KMS-11 (cell line): ENCODE results near the gene NR4A3.

Experiments used
- H2AFZ ChIP-seq: fragments of 200-600 bp; sonication (generic); 2 replicates; pipeline ENCODE4 v1.6.1; 2016; ENCODE audit warnings: antibody characterized with exemption, mixed run types, low read depth
- H3K27ac ChIP-seq: fragments of 200-600 bp; sonication (generic); 2 replicates; pipeline ENCODE4 v1.6.1; 2016; ENCODE audit warnings: mild to moderate bottlenecking, mixed run types
- H3K27me3 ChIP-seq: fragments of 200-600 bp; sonication (generic); 2 replicates; pipeline ENCODE4 v1.6.1; 2017; ENCODE audit warnings: mild to moderate bottlenecking, low read depth, mixed run types, moderate library complexity; ENCODE audit not compliant: insufficient read depth
- H3K36me3 ChIP-seq: fragments of 200-600 bp; sonication (generic); 2 replicates; pipeline ENCODE4 v1.6.1; 2017; ENCODE audit warnings: mild to moderate bottlenecking, mixed run types; ENCODE audit not compliant: insufficient read depth
- H3K4me1 ChIP-seq: fragments of 200-600 bp; sonication (generic); 2 replicates; pipeline ENCODE4 v1.6.1; 2016; ENCODE audit warnings: mild to moderate bottlenecking, low read depth, mixed run types; ENCODE audit not compliant: poor library complexity, severe bottlenecking
- H3K4me2 ChIP-seq: fragments of 200-600 bp; sonication (generic); 2 replicates; pipeline ENCODE4 v1.7.0; 2016; ENCODE audit warnings: mild to moderate bottlenecking, mixed run types
- H3K4me3 ChIP-seq: fragments of 200-600 bp; sonication (generic); IDR thresholded peaks from 2 replicates; pipeline ENCODE4 v1.6.1; 2017; ENCODE audit warnings: low read depth, low read length, mixed read lengths; ENCODE audit not compliant: insufficient read depth
- H3K79me2 ChIP-seq: fragments of 200-600 bp; sonication (generic); 2 replicates; pipeline ENCODE4 v1.6.1; 2016; ENCODE audit warnings: low read depth, mixed run types; ENCODE audit not compliant: insufficient read depth
- H3K9ac ChIP-seq: fragments of 200-600 bp; sonication (generic); 2 replicates; pipeline ENCODE4 v1.6.1; 2016; ENCODE audit warnings: mild to moderate bottlenecking, mixed run types
- H4K20me1 ChIP-seq: fragments of 200-600 bp; sonication (generic); 2 replicates; pipeline ENCODE4 v1.6.1; 2016; ENCODE audit warnings: mild to moderate bottlenecking, mixed run types; ENCODE audit not compliant: insufficient read depth
- TF ChIP-seq, protein P1 (sequence below): fragments of 200-600 bp; sonication (generic); conservative IDR thresholded peaks from 2 replicates; pipeline ENCODE4 v1.6.1; 2017; ENCODE audit warnings: low read depth, mild to moderate bottlenecking, antibody characterized with exemption, low read length, moderate library complexity, mixed read lengths

Gene NR4A3

DNA sequence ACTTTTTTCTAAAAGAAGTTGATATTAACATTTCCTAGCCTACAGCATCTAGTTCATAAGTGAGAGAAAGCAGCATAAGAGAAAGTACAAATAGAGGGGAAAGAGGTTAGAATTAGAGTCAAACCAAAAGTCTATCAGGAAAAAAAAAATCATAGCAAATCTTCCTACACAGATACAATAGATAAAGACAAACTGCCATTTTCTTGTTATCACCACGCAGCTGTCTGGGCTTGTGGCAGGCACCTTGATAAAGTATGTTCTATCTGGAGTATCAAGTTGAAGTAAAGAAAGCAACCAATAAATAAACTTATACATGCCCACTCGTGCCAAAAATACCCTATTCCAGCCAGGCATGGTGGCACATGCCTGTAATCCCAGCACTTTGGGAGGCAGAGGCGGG, 5.3 kb upstream of the NR4A3 start:
- H3K36me3 ChIP-seq, result no peaks in the 10 kb centered on the region
- H2AFZ ChIP-seq, result no peak overlapping the region
- TF ChIP-seq, protein P1, sequence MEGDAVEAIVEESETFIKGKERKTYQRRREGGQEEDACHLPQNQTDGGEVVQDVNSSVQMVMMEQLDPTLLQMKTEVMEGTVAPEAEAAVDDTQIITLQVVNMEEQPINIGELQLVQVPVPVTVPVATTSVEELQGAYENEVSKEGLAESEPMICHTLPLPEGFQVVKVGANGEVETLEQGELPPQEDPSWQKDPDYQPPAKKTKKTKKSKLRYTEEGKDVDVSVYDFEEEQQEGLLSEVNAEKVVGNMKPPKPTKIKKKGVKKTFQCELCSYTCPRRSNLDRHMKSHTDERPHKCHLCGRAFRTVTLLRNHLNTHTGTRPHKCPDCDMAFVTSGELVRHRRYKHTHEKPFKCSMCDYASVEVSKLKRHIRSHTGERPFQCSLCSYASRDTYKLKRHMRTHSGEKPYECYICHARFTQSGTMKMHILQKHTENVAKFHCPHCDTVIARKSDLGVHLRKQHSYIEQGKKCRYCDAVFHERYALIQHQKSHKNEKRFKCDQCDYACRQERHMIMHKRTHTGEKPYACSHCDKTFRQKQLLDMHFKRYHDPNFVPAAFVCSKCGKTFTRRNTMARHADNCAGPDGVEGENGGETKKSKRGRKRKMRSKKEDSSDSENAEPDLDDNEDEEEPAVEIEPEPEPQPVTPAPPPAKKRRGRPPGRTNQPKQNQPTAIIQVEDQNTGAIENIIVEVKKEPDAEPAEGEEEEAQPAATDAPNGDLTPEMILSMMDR, result no peak
- no peak overlapping the region for H3K4me3 ChIP-seq
- H3K4me1 ChIP-seq, result peaks cover 14% of the 10 kb centered on the region
- H4K20me1 ChIP-seq, result no peaks in the 10 kb centered on the region
- no peaks in the 10 kb centered on the region for H3K27me3 ChIP-seq
- H3K79me2 ChIP-seq, result no peaks in the 10 kb centered on the region; the same call in 1 of the 2 replicates
- no peak overlapping the region for H3K27ac ChIP-seq
- no peak overlapping the region for H3K4me2 ChIP-seq
- H3K9ac ChIP-seq, result no peak overlapping the region

- Histone ChIP-seq H3K27ac (no peak overlapping the region; the same call in 1 of the 2 replicates), H3K4me1 (peaks cover 14% of the 10 kb centered on the region), H3K9ac (no peak overlapping the region), H2AFZ (no peak overlapping the region), H3K4me3 (no peak overlapping the region), H3K4me2 (peak overlapping the region; percentile 97), H3K79me2 (no peaks in the 10 kb centered on the region; the same call in 1 of the 2 replicates), H3K36me3 (no peaks in the 10 kb centered on the region), H3K27me3 (peaks cover 4% of the 10 kb centered on the region; the same call in 1 of the 2 replicates), H4K20me1 (no peaks in the 10 kb centered on the region)
- TF ChIP-seq, protein P1, result no peak
These were observed 3.2 kb upstream of the NR4A3 start for GRCh38 chr9:99818500-99818899.

- Histone ChIP-seq H4K20me1 (no peaks in the 10 kb centered on the region), H2AFZ (peak overlapping the region; percentile 65), H3K27ac (peak overlapping the region; percentile 81), H3K4me3 (no peak overlapping the region), H3K36me3 (no peaks in the 10 kb centered on the region), H3K9ac (peak overlapping the region; percentile 94), H3K4me2 (peak overlapping the region; percentile 97), H3K27me3 (peaks cover 12% of the 10 kb centered on the region; the same call in 1 of the 2 replicates), H3K4me1 (peaks cover 14% of the 10 kb centered on the region), H3K79me2 (no peaks in the 10 kb centered on the region)
- TF ChIP-seq, protein P1, result no peak
These were observed 2.4 kb upstream of the NR4A3 start for GRCh38 chr9:99819123-99819855.

DNA sequence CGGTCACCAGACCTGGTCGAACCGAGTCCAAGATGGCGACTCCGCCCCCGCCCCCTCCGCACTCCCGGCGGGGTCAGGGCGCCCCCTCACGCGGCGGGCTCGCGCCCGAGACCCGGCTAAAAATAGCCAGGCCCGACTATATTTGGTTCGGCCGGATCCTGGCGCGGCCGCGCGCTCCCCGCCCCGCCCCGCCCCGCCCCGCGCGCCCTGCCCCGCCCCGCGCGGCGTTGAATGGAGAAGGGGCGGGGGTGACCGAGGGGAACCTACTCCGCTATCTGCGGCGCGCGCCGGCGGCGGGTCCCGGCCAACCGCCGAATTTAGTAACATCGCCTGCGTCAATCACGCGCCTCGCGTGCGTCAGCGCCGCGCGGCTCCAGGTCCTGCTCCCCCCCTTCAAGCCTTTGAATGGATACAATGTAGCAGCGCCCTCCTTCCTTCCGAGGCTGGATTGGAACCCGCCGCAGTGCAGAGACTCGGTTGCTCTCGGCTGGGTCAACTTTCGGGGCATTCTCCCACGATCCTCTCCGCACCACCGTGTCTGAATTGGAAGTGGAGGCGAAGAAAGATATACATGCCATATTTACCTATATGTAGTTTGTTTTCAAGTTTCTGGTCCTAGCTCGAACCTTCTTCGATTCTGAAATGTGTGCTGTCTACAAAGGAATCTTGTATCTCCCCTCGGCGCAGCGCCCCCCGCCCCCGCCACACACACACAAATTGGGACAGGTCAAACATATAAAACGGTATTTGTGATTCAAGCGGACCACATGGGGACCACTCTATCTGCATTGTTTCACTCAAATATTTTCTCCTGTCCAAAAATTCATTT, 1.6 kb upstream of the NR4A3 start:
- Histone ChIP-seq H3K36me3 (no peaks in the 10 kb centered on the region), H3K27ac (peak overlapping the region; percentile 81), H2AFZ (peak overlapping the region; percentile 95), H3K9ac (peak overlapping the region; percentile 94), H3K4me2 (peak overlapping the region; percentile 97), H3K4me3 (peak overlapping the region; percentile 40), H3K79me2 (no peaks in the 10 kb centered on the region), H4K20me1 (no peaks in the 10 kb centered on the region), H3K4me1 (peaks cover 17% of the 10 kb centered on the region), H3K27me3 (peaks cover 20% of the 10 kb centered on the region)
- TF ChIP-seq, protein P1, result no peak
